Sigmoid colon (tissue), 7 donors: ENCODE data around the gene TNFRSF17. TPM values are rescaled to one million over a fixed set of nuclear protein-coding genes. Genes with fewer than 3 reads are reported as not detected.
"Not testable (repeated sequence)": the region's sequence is repeated elsewhere in the genome, so short reads cannot be mapped to it uniquely, and the experiment has no call there.

Source experiments
- DNase-seq: peaks from one replicate; pipeline ENCODE4 v3.0.0-alpha.2; 2019
- H3K27ac ChIP-seq, 4 donors: fragments of 200-600 bp; sonication (generic); one replicate each; pipeline ENCODE4 v1.5.1; 2016 to 2019; ENCODE audit warnings: mild to moderate bottlenecking in 1 of 4
- H3K27me3 ChIP-seq, 3 donors: fragments of 200-600 bp; sonication (generic); one replicate each; pipeline ENCODE4 v1.5.1; 2019; ENCODE audit warnings: mild to moderate bottlenecking in 1 of 3
- H3K36me3 ChIP-seq, 4 donors: fragments of 200-600 bp; sonication (generic); one replicate each; pipeline ENCODE4 v1.5.1; 2016 to 2019
- H3K4me1 ChIP-seq, 4 donors: fragments of 200-600 bp; sonication (generic); one replicate each; pipeline ENCODE4 v1.5.1; 2017 to 2019
- H3K4me3 ChIP-seq, 4 donors: fragments of 200-600 bp; sonication (generic); one replicate each; pipeline ENCODE4 v1.5.1; 2017 to 2019; ENCODE audit warnings: mild to moderate bottlenecking in 2 of 4, moderate library complexity in 1 of 4
- H3K9me3 ChIP-seq, 4 donors: fragments of 200-600 bp in 3 of 4; sonication (generic) in 3 of 4; one replicate each; pipeline versions ENCODE4 v1.5.1 to v1.6.1; 2013 to 2019
- CTCF ChIP-seq, 4 experiments: fragments of 450-650 bp in 3 of 4; fragments of 200-600 bp in 1 of 4; IDR thresholded peaks; one replicate each; pipeline ENCODE4 v1.5.1; 2016 to 2019; ENCODE audit warnings: antibody characterized with exemption in 4 of 4, mild to moderate bottlenecking in 3 of 4, moderate library complexity in 2 of 4
- EP300 ChIP-seq, 4 donors: sonication (generic); formaldehyde crosslinking; IDR thresholded peaks; one replicate each; pipeline ENCODE4 v1.6.1; 2017; ENCODE audit warnings: antibody characterized with exemption in 4 of 4
- POLR2A ChIP-seq, 2 donors: fragments of 450-650 bp; IDR thresholded peaks; one replicate each; pipeline ENCODE4 v1.6.1; 2016; ENCODE audit warnings: antibody characterized with exemption in 2 of 2, mild to moderate bottlenecking in 2 of 2, moderate library complexity in 2 of 2
- POLR2AphosphoS5 ChIP-seq, 4 donors: sonication (generic); formaldehyde crosslinking; IDR thresholded peaks; one replicate each; pipeline ENCODE4 v1.6.1; 2017; ENCODE audit warnings: antibody characterized with exemption in 4 of 4
- WGBS, 2 donors: extraction: QIAGEN DNeasy Blood & Tissue Kit; methylation state at CpG; one replicate each; pipeline ENCODE4 v1.1.7; 2013; 5-methylcytosine and 5-hydroxymethylcytosine counted together
- intact Hi-C: fragments of 100-400 bp; cut with DNase I; formaldehyde crosslinking; loops from one replicate; pipeline ENCODE4 v1.15.1; 2023
- polyA plus RNA-seq, 3 donors: library from polyadenylated mRNA; stranded (reverse); fragments of 200-250 nt; gene quantifications; one replicate each; pipeline ENCODE4 v1.2.3, GENCODE V29; 2013
- total RNA-seq, 4 donors: library from RNA; depleted of rRNA; stranded (reverse); fragments of >200 nt; gene quantifications; one replicate each; pipeline ENCODE4 v1.1.0, GENCODE V29; 2016
- donor health status: healthy with polysubstance abuse.
- donor health status: Bipolar disorder and iron deficiency.
- donor health status: healthy.

Gene TNFRSF17
- total and polyA plus RNA-seq, 7 donors = 1.8 to 3.8 (median 1.8) TPM; not detected in 4

- Histone ChIP-seq H3K27me3 (no peaks in the 10 kb centered on the region), H3K4me1 (no peaks in the 10 kb centered on the region), H3K27ac (no peak overlapping the region), H3K9me3 (no peaks in the 10 kb centered on the region), H3K4me3 (no peak overlapping the region), H3K36me3 (no peaks in the 10 kb centered on the region)
- no peak for TF ChIP-seq CTCF (IDR thresholded peaks at IDR 0.05)
- no peak for TF ChIP-seq EP300 (IDR thresholded peaks at IDR 0.05)
- TF ChIP-seq POLR2AphosphoS5 (IDR thresholded peaks at IDR 0.05) = no peak
- no peak for TF ChIP-seq POLR2A (IDR thresholded peaks at IDR 0.05)
- 69 to 89% methylated on average over 7 of the region's 7 CpGs for WGBS, 2 donors
- intact Hi-C loops = no loop called here
- no peak for DNase-seq
These were observed 1.2 kb downstream of the TNFRSF17 start for GRCh38 chr16:11966173-11966572.

- H3K4me1 ChIP-seq = no peaks in the 10 kb centered on the region
- DNase-seq = no peak
- WGBS, 2 donors = 85 to 93% methylated on average over 17 of the region's 17 CpGs
- H3K9me3 ChIP-seq = no peaks in the 10 kb centered on the region
- H3K36me3 ChIP-seq = no peaks in the 10 kb centered on the region
- intact Hi-C loops = no loop called here
- TF ChIP-seq POLR2A (IDR thresholded peaks at IDR 0.05) (no peak), CTCF (IDR thresholded peaks at IDR 0.05) (no peak), EP300 (IDR thresholded peaks at IDR 0.05) (no peak)
- no peak overlapping the region for H3K27ac ChIP-seq
- H3K4me3 ChIP-seq = no peak overlapping the region
- H3K27me3 ChIP-seq = no peaks in the 10 kb centered on the region
These were observed 2.3 kb downstream of the TNFRSF17 start for GRCh38 chr16:11967195-11967911.

GRCh38 chr16:11968577-11968976, 3.6 kb downstream of the TNFRSF17 start:
- intact Hi-C loops = no loop called here
- Histone ChIP-seq H3K4me1 (no peaks in the 10 kb centered on the region), H3K4me3 (no peak overlapping the region), H3K36me3 (no peaks in the 10 kb centered on the region), H3K9me3 (no peaks in the 10 kb centered on the region), H3K27ac (no peak overlapping the region), H3K27me3 (no peaks in the 10 kb centered on the region)
- TF ChIP-seq POLR2A (IDR thresholded peaks at IDR 0.05) = no peak
- TF ChIP-seq CTCF (IDR thresholded peaks at IDR 0.05) = no peak
- TF ChIP-seq POLR2AphosphoS5 (IDR thresholded peaks at IDR 0.05) = no peak
- TF ChIP-seq EP300 (IDR thresholded peaks at IDR 0.05) = no peak
- WGBS, 2 donors = 92% methylated on average over 3 of the region's 3 CpGs
- DNase-seq = no peak

- H3K9me3 ChIP-seq, H3K4me1 ChIP-seq, H3K27me3 ChIP-seq, H3K27ac ChIP-seq, H3K4me3 ChIP-seq, DNase-seq, intact Hi-C loops, H3K36me3 ChIP-seq: not testable (repeated sequence)
- WGBS, 2 donors = 93 to 94% methylated on average over 5 of the region's 5 CpGs
These were observed 5.3 kb downstream of the TNFRSF17 start for GRCh38 chr16:11970292-11970691.

GRCh38 chr16:11972128-11972527, 7.1 kb downstream of the TNFRSF17 start:
- Histone ChIP-seq H3K27ac (no peak overlapping the region), H3K4me3 (no peak overlapping the region), H3K4me1 (peaks cover 0 to 14% (median 9%) of the 10 kb centered on the region in 4 donors), H3K9me3 (no peaks in the 10 kb centered on the region), H3K36me3 (no peaks in the 10 kb centered on the region), H3K27me3 (no peaks in the 10 kb centered on the region)
- intact Hi-C loops = no loop called here
- 54 to 85% methylated on average over 11 of the region's 11 CpGs for WGBS, 2 donors
- no peak for DNase-seq
- TF ChIP-seq POLR2A (IDR thresholded peaks at IDR 0.05) = no peak
- no peak for TF ChIP-seq POLR2AphosphoS5 (IDR thresholded peaks at IDR 0.05)
- no peak for TF ChIP-seq CTCF (IDR thresholded peaks at IDR 0.05)
- TF ChIP-seq EP300 (IDR thresholded peaks at IDR 0.05) = no peak
